HG03135 (cell line): ENCODE measurements around the gene PIK3C3.
"Not testable (repeated sequence)": the region's sequence is repeated elsewhere in the genome, so short reads cannot be mapped to it uniquely, and the experiment has no call there.

Experiments used
- ATAC-seq: cut with Tn5 transposase; IDR thresholded peaks from one replicate; pipeline ENCODE4 v1.9.1; 2021; ENCODE audit warnings: mild to moderate bottlenecking, moderate library complexity; ENCODE audit not compliant: unreplicated experiment

The PIK3C3 gene

GRCh38 chr18:42068030-42068429, 113.0 kb downstream of the PIK3C3 start:
- no peak for ATAC-seq

DNA sequence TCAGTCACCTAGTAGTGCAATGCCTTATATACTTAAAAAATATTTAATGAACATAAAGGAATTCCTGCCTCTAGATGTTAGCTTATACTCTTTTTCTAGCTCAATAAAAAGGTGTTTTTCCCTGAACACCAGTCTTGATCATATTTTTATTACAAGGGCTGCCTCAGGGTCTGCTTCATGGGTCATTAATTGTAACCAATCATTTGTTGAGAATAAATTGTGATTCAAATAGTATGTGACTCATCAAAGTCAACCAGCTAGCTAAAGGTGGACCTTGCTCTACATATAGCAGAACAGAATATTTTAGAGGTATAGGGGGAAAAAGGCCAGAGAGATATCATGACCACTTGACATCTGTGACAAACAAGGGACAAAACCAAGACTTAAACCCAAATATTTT, 114.0 kb downstream of the PIK3C3 start:
- ATAC-seq = no peak

GRCh38 chr18:42072407-42072806, 117.4 kb downstream of the PIK3C3 start:
- ATAC-seq = no peak

DNA sequence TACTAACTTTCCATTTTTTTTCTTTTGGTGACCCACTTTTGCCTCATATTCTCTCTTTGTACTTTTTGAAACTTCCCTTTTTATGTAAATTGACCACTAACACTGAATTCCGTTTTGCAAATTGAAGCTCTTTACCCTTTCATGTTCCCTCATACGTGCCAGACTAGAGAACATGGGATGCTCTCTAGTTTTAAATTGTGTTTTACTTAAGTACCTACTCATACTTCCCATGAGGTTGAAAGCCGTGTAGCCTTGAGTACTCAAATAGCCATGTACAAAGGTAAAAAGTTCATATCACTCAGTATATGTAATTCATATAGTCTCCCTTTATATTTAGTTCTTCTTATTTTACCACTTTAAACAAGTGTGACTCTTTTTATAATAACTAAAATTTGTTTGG, 119.7 kb downstream of the PIK3C3 start:
- ATAC-seq = no peak

GRCh38 chr18:42078711-42079110, 123.7 kb downstream of the PIK3C3 start:
- no peak for ATAC-seq

DNA sequence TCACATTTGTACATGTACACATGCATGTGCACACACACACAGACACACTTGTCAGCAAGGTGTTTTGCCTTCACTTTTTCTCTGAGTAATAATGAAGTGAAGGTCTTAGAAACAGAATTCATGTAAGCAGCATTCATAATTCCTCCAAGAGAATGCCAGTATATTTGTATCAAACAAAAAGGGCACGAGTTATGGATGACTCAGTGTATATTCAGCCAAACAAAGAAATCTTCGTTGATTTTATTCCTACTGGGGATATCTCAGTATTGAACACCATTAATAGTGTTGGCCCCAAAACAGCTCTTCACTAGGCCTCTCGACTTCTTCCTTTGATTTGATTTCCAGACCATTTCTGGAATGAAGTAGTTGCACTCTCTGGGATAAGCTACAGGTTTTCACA, 125.3 kb downstream of the PIK3C3 start:
- ATAC-seq = no peak

DNA sequence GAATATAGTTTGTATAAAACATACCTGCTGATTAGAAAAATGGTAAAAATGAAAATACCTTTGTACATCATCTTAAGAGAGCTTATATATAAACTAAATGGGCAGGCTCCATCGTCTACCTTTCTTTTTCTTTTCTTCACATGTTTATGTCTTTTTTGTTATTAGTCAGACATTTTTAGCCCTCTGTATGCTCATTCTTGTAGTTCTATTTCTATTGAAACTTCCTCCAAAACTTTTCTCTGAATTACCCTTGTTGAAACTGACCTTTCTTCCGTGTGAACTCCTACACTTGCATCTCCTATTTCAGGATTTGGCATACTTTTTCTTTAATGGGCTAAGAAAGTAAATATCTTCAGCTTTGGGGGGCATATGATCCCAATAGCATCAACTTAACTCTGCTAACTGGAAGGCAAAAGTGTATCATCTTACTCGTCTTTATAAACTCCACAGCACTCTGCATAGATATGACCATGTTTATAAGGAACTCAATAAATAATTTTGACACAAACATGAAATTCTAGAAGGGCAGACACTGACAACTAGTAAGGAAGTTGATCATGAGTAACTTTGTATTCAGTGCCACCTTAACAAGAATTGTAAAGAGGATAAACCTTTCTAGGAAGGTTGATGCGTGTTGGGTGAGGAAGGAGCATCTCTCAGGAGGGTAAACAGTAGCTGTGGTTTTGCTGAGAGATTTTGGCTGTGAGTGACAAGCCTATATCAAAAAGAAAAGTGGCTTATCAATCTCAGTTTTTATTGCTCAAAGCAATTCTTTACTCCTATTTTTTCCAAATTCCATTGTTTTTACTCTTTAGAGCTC, 127.6 kb downstream of the PIK3C3 start:
- ATAC-seq = no peak

DNA sequence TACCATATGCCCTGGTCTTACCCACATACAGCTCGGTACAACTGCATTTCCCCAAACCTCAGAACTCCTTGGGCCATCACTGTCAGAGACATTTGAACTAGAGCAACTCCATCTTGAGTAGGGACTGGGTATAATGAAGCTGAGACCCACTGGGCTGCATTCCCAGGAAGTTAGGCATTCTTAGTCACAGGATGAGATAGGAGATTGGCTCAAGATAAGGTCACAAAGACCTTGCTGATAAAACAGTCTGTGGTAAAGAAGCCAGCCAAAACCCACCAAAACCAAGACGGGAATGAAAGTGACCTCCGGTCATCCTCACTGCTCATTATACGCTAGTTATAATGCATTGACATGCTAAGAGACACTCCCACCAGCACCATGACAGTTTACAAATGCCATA, 131.3 kb downstream of the PIK3C3 start:
- ATAC-seq = no peak

DNA sequence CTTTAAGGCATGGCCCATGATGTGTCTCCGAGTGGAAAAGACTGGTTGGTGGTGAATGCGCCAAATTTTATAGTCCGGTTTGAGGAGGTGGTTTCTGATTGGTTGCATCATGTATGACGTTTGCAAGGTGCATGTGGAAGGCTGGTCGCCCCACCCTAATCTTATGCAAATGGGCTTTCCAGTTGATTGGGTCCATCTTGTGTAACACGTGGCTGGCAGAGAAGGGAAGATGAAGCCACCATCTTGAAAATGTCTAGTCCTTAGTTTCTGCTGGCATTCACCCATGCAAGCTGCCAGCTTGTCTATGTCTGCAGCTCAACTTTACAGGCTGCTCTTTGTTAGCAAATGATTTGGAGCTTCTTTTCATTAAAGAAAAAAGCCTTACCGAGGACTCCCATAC, 132.2 kb downstream of the PIK3C3 start:
- no peak for ATAC-seq

DNA sequence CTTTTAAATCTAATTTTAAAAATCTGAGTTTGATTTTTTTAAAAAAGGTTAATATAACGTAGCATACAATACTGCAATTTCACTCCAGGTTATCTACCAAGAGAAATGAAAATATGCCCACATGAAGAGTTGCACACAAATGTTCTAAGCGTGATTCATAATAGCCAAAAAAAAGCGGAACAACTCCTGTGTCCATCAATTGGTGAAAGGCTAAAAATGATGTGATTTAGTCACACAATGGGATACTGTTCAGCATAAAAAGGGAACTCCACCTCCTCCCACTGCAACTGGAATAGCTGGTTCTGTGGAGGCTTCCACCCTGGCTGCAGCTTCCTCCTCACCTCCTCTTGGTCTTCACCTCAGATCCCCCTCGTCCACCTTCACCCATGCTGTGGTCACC, 132.8 kb downstream of the PIK3C3 start:
- no peak for ATAC-seq

DNA sequence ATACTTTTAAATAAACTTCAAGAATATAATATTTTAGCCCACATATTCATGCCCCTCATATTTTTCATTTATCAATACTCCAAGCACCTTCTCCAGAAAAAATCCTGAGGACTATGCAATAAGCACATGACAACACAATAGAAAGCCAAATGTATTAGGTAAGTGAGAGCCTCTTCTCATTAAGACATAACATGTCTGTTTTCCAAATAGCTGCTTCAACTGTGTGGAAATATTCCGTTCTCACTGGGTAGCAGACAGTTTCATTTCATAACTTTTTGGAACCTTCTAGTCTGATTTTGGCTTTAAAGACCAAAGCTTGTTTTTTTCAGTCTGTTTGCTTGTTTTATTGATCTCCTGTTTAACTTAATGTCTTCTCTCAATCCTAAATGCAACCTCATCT, 137.8 kb downstream of the PIK3C3 start:
- ATAC-seq = no peak

DNA sequence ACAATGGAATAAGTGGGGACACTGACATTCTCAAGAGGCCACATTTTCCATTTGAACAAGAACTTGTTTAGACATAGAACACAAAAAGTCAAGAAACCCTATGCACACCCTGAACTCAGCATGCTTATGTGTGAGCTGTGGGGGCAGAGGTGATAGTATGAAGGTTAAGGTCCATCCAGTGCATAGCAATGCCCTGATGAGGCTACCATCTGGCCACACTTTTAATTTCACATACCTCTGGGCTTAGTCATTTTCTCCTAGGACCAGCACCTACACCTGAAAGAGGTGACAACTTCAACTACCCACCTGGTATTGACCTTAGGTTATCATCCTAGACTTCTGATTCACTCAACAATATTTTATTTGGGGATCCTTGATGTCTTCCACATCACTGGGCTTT, 139.8 kb downstream of the PIK3C3 start:
- ATAC-seq = no peak

GRCh38 chr18:42095732-42096377, 140.8 kb downstream of the PIK3C3 start:
- ATAC-seq = no peak

- ATAC-seq = no peak
Measured at GRCh38 chr18:42100248-42100647, 145.2 kb downstream of the PIK3C3 start.

DNA sequence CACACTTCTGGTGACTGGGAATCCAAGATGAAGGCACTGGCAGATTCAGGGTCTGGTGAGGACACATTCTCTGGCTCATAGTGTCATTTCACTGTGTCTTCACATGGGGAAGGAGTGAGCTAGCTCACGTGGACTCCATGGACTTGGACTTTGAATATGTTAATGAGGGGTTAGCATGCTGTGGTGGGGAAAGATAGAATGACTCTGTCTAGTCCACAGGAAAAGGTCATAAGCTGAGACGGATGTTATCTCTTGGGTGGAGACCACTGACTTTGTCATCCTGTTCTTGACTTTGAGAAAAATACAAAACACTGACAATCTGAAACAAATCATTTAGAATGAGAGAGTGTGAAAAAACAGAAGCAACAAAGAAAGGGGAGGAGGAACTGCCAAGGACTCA, 145.9 kb downstream of the PIK3C3 start:
- ATAC-seq = no peak

DNA sequence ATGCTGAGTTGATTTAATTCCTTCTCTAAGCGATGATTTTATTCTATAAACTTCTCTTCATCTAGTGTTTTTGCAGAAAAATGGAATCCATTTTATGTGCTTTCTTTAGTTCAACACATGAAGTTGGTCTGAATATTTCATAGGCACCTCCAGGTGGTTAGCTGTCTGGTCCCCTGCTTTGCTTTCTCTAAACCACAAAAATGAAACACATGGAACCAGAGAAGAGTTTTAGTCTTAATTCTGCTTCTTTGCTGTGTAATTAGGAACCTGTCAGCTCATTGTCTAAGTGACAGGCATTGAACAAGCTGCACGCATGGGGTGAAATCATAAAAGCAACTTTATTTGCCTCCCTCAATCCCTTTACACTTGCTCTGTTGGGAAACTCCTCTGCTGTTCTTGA, 150.4 kb downstream of the PIK3C3 start:
- ATAC-seq = no peak

DNA sequence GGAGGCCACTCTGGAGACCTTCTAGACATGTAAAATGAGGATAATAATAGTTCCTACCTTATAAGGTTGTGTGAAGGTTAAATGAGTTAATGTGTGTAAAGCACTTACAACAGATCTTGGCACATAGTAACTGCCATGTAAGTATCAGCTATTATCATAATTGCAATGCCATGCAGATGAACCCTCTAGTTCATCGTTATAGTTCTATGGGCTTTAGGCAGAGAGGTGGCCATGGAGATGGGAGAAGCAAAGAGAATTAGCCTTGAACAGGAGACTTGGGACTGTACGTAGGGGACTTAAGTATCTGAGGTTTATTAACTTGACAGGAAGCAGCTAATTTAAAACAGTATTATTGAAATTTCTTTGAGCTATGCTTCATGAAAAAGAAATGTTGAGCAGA, 151.8 kb downstream of the PIK3C3 start:
- no peak for ATAC-seq

- ATAC-seq = no peak
Measured at GRCh38 chr18:42107287-42107686, 152.3 kb downstream of the PIK3C3 start.

- ATAC-seq = no peak
Measured at GRCh38 chr18:42107691-42108450, 152.8 kb downstream of the PIK3C3 start.

- not testable (repeated sequence) for ATAC-seq
Measured at GRCh38 chr18:42112147-42112546, 157.1 kb downstream of the PIK3C3 start.

DNA sequence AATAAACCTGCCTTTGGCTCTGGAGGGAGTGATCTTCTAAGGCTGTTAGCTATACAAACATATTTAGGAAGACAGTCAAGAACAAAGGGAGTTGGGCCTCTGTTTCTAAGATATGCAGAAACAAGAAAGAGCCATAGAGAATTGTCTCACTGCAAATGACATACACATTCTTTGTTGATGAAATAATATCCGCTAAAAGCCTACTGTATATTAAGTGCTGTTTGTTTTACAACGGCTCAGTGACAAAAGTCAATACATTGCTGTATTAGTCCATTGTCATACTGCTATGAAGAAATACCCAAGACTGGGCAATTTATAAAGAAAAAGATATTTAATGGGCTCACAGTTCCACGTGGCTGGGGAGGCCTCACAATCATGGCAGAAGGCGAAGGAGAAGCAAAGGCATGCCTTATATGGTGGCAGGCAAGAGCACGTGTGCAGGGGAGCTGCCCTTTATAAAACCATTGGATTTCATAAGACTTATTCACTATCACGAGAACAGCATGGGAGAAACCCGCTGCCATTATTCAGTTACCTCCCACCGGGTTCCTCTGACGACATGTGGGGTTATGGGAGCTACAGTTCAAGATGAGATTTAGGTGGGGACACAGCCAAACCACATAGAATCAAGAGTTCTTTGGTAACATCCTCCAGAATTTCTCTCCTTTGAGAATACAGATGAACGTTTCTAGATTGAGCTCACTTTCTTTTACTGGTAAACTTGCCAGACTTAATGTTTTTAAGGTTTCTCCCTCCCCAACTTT, 157.8 kb downstream of the PIK3C3 start:
- ATAC-seq = no peak
